Kidney tubule cell (primary cell): ENCODE measurements around the gene CPA2.
"Not testable (repeated sequence)": the region's sequence is repeated elsewhere in the genome, so short reads cannot be mapped to it uniquely, and the experiment has no call there.

Experiments used
- DNase-seq: peaks from one replicate; pipeline ENCODE4 v3.0.0-alpha.2; 2018; ENCODE audit warnings: low spot score

Gene CPA2

GRCh38 chr7:130266258-130266960 lies at the start of gene CPA2:
TSS of gene CPA2 (plus strand) at chr7:130266863. CDS start at chr7:130266882, 19 bp downstream.
- peak; percentile 19 for DNase-seq

DNA sequence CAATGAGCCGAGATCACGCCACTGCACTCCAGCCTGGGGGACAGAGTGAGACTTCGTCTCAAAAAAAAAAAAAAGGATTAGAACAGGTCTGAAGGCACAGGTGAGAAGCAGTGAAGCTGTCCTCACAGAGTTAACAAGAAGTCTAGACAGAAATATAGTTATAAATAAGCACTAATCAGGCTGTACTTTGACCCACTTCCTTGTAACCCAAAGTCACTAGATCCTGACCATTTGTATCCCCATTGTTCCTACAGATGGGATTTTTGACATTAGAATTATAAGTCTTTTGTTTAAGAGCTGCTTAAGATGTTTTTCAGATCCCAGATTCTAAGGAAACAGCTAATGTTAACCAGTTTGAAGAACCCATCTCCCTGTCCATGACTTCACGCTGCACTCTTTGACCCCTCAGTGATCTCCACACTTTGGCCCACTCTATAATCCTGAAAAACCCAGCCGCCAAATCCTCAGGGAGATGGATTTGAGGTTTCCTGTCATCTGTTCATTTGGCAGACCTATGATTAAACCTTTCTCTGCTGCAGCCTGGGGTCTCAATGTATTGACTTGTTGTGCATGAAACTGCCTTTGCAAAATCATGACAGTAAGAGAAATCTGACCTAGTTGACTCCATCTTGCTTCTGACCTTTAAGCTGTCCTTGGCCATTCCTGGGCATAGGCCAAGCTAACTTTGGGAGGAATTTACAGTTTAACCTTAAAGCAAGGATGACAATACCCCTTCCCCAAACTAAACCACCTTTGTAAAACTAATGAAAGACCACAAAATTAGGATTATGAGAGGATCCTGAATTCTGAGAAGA lies 47.6 kb upstream of the CPA2 start:
- no peak for DNase-seq

GRCh38 chr7:130219871-130220270 lies 46.8 kb upstream of the CPA2 start:
- no peak for DNase-seq

- no peak for DNase-seq
These were observed 44.9 kb upstream of the CPA2 start for GRCh38 chr7:130221746-130222145.

DNA sequence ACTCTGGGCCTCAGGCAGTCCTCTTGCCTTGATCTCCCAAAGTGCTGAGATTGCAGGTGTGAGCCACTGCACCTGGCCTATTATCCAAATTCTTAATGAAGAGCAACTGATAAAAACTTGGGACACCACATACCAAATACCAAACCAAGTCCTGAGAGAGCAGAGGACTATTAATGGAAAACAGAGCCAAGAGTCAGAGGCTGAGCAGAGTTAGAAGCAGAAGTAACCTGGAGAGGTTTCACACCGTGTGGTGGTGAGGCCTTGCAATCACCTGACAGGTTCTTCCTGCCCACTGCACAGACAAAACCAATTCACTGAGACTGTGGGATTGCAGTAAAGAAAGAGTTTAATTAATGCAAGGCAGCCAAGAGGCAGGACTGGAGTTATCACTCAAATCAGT lies 43.0 kb upstream of the CPA2 start:
- no peak for DNase-seq

DNA sequence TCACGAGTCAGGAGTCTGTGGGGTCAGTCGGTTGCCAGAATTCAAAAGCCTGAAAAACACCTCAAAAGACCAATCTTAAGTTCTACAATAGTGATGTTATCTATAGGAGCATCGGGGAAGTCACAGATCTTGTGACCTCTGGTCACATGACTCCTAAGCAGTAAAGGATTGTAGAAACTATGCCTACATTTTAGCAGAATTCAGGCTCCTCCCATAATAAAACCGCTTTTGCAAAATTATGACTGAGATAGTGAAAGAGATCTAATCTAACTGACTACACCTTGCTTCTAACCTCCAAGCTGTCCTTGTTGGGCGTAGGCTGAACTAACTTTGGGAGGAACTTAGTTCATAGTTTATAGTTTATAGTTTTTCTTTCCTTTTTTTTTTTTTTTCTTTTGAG lies 42.5 kb upstream of the CPA2 start:
- no peak for DNase-seq

DNA sequence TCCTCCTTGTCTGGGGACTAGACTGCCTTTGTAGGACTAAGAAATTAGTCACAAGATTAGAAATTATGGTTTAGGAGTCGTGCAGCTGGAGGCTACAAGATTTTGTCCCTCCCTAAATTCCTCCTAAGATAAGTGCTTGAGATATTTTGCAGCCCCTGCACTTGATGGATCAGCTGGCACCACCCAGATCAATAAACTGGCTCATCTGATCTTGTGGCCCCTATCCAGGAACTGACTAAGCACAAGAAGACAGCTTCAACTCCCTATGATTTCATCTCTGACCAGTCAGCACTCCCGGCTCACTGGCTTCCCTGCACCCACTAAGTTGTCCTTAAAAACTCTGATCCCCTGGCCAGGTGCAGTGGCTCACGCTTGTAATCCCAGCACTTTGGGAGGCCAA lies 41.7 kb upstream of the CPA2 start:
- DNase-seq, result peak; percentile 25

GRCh38 chr7:130226333-130226732 lies 40.3 kb upstream of the CPA2 start:
- DNase-seq, result no peak

DNA sequence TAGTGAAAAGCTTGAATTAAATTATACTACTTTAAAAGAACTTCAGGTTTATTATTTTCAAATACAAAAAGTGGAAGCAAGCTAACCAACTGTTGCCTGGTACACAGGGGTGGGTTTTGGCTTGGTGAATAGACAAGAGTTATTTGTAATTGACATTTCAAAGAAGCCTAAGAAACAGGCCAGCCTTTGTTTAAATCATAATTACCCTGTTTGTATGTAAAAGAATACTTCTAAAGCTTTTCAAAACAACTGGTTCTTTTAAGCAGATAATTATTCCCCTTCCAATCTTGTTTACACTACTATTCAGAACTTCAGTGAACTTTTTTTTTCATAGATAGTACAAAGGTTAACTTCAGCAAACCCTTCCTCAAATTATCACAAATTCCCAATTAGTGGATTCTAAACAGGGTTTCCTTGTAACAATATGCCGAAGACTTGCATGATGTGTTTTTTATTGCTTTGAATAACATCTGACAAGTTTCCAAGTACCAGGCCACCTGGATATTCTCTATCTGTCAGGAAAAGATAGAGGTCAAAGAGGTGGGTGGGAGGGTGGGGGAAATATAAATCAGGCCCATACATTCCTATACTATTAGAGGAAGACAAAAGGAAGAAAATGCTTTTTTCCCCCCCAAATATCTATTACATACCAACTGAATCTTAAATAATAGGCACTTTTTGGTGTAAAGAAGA lies 38.6 kb upstream of the CPA2 start:
- DNase-seq, result no peak

DNA sequence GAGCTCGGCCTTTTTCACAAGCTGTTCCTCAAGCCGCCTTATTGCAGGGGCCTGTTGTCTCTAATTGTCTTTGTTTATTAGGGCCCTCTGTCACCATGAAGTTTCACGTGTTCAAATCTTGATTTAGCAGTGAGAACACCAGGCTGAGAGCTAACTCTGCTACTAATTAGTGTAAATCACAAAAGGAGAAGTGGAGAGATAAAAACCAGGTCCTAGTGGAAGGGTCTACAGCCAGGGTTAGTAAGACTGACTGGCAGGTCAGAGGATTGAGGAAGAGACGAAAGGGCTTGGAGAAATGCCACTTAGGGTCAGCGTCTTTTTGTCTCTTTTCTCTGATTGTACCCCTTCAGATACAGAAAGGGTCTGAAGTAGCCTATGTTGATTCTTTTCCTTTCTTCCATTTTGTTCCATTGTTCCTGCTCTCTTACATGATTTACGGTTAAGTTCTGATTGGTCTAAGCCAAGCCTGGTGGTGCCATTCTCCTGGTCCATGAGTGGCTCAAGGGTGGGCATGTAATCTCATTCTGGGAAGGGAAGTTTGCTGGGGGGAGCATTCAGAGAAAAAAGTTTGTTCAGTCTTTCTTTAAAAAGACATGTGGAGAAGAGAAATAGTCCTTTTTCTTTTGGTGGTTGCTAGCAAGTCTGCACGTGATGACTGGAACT lies 37.7 kb upstream of the CPA2 start:
- no peak for DNase-seq

DNA sequence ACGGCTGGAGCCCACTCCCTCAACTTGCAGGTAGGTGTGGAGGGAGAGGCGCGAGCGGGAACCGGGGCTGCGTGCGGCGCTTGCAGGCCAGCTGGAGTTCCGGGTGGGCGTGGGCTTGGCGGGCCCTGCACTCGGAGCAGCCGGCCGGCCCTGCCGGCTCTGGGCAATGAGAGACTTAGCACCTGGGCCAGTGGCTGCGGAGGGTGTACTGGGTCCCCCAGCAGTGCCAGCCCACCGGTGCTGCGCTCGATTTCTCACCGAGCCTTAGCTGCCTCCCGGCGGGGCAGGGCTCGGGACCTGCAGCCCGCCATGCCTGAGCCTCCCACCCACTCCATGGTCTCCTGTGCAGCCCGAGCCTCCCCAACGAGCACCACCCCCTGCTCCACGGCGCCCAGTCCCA lies 36.7 kb upstream of the CPA2 start:
- not testable (repeated sequence) for DNase-seq

DNA sequence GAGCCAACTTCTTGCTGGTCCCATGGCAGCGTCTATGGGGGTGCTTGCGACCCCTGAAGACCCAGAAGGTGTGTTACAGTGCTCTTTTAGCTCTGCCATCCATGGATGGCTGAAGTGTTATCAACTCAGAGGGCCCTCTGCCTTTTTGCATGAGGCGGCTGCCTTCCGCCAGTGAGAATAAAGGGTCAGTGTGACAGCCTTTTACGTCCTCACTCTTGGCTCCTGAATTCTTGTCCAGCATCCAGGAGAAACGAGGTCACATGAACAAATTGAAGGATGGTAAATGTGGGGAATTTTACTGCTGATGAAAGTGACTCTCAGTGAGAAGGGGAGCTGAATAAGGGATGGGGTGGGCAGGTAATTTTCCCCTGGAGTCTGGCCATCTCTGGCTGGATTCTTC lies 34.9 kb upstream of the CPA2 start:
- no peak for DNase-seq

- DNase-seq, result no peak
These were observed 34.5 kb upstream of the CPA2 start for GRCh38 chr7:130232209-130232608.

DNA sequence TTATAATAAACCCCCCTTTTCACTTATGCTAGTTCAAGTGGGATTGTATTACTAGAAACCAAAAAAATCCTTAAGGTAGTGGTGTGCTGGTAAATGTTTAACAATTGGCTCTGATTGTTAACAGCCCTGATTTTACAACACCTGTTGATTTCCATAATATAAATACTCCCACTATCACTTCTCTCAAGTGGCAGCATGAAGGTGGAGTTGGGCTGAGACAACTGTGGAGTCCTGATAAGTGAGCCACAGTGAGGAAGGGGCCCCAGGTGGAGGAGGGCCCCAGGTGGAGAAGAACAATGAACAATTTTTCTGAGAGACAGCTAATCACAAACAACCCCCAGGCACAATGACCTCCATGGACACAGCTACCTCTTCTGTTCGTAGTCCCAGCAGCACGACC lies 32.6 kb upstream of the CPA2 start:
- no peak for DNase-seq

DNA sequence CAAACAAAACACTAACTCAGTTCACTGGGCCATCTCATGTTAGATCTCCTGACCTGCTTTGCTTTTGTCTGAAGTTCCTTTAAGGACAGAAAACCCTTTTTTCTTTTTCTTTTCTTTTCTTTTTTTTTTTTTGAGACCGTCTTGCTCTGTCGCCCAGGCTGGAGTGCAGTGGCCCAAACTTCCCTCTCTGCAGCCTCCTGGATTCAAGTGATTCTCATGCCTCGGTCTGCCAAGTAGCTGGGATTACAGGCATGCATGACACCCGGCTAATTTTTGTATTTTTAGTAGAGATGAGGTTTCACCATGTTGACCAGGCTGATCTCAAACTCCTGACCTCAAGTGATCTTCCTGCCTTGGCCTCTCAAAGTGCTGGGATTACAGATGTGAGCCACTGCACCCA lies 30.3 kb upstream of the CPA2 start:
- not testable (repeated sequence) for DNase-seq

GRCh38 chr7:130240240-130240639 lies 26.4 kb upstream of the CPA2 start:
- DNase-seq, result no peak

DNA sequence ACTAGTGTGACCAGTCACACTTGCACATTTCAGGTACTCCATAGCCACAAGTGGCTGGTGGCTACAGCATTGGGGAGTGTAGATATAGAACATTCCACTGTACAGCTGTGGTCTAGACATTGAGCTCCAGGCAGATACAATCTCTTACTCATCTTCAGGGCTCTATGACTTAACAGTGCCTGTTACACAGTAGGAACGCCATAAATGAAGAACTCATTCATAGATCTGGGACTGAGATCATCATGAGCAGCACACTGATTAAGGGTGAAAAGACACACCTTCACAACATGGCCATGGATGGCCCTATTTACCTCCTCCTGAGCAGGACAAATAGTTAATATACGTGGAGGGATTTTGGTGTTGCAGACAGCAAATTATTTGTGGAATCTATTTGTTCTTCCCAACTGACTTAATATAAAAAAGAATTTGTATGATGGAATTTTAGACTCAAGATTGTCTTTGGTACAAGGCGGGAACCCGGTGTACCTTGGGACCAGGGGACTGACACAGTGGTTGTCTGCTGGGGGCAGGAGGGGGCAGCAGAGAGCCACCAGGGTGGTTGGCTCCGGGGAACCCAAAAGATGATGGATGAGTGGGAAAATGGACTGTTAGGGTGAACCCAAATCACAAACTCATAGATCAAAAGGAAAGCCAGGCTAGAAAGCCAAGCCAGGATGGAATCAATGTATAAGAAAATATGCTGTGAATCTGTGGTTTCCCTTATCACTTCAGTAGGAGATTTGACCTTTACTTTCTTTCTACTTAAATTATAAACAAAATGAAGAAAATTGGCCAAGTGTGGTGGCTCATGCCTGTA lies 24.3 kb upstream of the CPA2 start:
- peak; percentile 44 for DNase-seq

DNA sequence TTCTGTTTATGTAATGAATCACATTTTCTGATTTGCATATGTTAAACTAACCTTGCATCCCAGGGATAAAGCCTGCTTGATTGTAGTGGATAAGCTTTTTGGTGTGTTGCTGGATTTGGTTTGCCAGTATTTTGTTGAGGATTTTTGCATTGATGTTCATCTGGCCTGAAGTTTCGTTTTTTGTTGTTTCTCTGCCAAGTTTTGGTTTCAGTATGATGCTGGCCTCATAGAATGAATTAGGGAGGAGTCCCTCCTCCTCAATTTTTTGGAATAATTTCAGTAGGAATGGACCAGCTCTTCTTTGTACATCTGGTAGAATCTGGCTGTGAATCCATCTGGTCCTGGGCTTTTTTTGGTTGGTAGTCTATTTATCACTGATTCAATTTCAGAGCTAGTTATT lies 23.2 kb upstream of the CPA2 start:
- DNase-seq, result not testable (repeated sequence)

DNA sequence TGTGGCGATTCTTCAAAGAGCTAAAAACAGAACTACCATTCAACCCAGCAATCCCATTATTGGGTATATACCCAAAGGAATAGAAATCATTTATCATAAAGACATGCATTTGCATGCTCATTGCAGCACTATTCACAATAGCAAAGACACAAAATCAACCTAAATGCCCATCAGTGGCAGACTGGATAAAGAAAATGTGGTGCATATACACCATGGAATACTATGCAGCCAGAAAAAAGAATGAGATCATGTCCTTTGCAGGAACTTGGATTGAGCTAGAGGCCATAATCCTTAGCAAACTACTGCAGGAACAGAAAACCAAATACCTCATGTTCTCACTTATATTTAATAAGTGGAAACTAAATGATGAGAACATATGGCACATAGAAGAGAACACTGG lies 20.2 kb upstream of the CPA2 start:
- not testable (repeated sequence) for DNase-seq

- not testable (repeated sequence) for DNase-seq
These were observed 17.8 kb upstream of the CPA2 start for GRCh38 chr7:130248842-130249241.

DNA sequence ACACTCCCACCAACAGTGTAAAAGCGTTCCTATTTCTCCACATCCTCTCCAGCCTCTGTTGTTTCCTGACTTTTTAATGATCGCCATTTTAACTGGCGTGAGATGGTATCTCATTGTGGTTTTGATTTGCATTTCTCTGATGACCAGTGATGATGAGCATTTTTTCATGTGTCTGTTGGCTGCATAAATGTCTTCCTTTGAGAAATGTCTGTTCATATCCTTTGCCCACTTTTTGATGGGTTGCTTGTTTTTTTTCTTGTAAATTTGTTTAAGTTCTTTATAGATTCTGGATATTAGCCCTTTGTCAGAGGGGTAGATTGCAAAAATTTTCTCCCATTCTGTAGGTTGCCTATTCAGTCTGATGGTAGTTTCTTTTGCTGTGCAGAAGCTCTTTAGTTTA lies 17.0 kb upstream of the CPA2 start:
- DNase-seq, result not testable (repeated sequence)

DNA sequence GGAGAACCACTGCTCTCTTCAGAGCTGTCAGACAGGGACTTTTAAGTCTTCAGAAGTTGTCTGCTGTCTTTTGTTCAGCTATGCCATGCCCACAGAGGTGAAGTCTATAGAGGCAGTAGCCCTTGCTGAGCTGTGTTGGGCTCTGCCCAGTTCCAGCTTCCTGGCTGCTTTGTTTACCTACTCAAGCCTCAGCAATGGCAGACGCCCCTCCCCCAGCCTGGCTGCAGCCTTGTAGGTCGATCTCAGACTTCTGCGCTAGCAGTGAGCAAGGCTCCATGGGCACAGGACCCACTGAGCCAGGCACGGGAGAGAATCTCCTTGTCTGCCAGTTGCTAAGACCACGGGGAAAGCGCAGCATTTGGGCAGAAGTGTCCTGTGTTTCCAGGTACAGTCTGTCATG lies 12.1 kb upstream of the CPA2 start:
- no peak for DNase-seq
